Measurements from ENCODE around the gene BEGAIN.

BEGAIN gene

GRCh38 chr14:100536721-100537445 lies 50.3 kb downstream of the BEGAIN start:
- DNase-seq (ENCODE audit: low read depth in 3 of 3), result no peak

GRCh38 chr14:100536121-100536510 lies 51.1 kb downstream of the BEGAIN start:
- DNase-seq (ENCODE audit: low read depth in 3 of 3), result no peak

- no peak for DNase-seq (ENCODE audit: low read depth in 3 of 3)
Measured at GRCh38 chr14:100535287-100536120, 51.7 kb downstream of the BEGAIN start.

- DNase-seq (ENCODE audit: low read depth in 3 of 3), result no peak
Measured at GRCh38 chr14:100534528-100535286, 52.5 kb downstream of the BEGAIN start.

GRCh38 chr14:100533656-100534485 lies 53.3 kb downstream of the BEGAIN start:
- no peak for DNase-seq (ENCODE audit: low read depth in 3 of 3)

GRCh38 chr14:100532906-100533655 lies 54.1 kb downstream of the BEGAIN start:
- DNase-seq (ENCODE audit: low read depth in 3 of 3), result no peak

GRCh38 chr14:100532154-100532861 lies 54.9 kb downstream of the BEGAIN start:
- DNase-seq (ENCODE audit: low read depth in 3 of 3), result no peak

GRCh38 chr14:100531152-100532121 lies 55.8 kb downstream of the BEGAIN start:
- no peak for DNase-seq (ENCODE audit: low read depth in 3 of 3)

GRCh38 chr14:100530270-100531072 lies 56.7 kb downstream of the BEGAIN start:
- DNase-seq (ENCODE audit: low read depth in 3 of 3), result no peak

- DNase-seq (ENCODE audit: low read depth in 3 of 3), result no peak
Measured at GRCh38 chr14:100529561-100530031, 57.6 kb downstream of the BEGAIN start.

- DNase-seq (ENCODE audit: low read depth in 3 of 3), result no peak
Measured at GRCh38 chr14:100528962-100529560, 58.2 kb downstream of the BEGAIN start.

- no peak for DNase-seq (ENCODE audit: low read depth in 3 of 3)
Measured at GRCh38 chr14:100526632-100527031, 60.6 kb downstream of the BEGAIN start.

GRCh38 chr14:100526057-100526456 lies 61.2 kb downstream of the BEGAIN start:
- no peak for DNase-seq (ENCODE audit: low read depth in 3 of 3)

- DNase-seq (ENCODE audit: low read depth in 3 of 3), result no peak
Measured at GRCh38 chr14:100525615-100526014, 61.6 kb downstream of the BEGAIN start.

- no peak for DNase-seq (ENCODE audit: low read depth in 3 of 3)
Measured at GRCh38 chr14:100524933-100525243, 62.3 kb downstream of the BEGAIN start.

- no peak for DNase-seq (ENCODE audit: low read depth in 3 of 3)
Measured at GRCh38 chr14:100524233-100524932, 62.8 kb downstream of the BEGAIN start.

- no peak for DNase-seq (ENCODE audit: low read depth in 3 of 3)
Measured at GRCh38 chr14:100523843-100524169, 63.4 kb downstream of the BEGAIN start.
